DMS53 (cell line): ENCODE results near the gene PAPOLG.
"Not testable (repeated sequence)": the region's sequence is repeated elsewhere in the genome, so short reads cannot be mapped to it uniquely, and the experiment has no call there.

Source experiments
- DNase-seq: peaks from one replicate; lab custom pipeline; 2025; lab: John Stamatoyannopoulos, UW

The PAPOLG gene

DNA sequence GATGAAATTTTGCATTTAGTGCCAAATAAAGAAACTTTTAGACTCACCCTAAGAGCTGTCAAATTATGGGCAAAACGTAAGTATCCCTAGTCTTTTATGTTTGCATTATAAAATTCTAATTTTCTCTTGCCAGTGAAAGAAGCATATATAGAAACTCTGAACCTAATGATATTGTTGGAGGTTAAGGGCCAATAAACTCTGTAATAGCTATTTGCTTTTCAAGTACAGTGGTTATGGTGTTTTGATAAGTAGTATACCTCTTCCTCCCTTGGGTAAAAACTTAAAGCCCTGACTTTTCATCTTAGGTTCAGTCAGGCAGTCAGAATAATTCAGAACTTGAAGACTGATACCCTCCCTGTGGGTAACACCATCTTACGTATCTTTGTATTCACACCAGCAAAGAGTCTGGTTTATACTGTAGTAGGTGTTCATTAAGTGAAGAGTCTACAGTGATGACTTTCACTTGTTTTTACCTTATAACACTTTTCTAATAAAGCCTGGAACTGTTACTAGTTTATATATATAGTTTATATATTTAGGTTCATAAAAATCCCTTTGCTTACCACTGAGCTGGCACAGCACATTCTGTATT is 19.1 kb downstream of the PAPOLG start:
- DNase-seq, result no peak

DNA sequence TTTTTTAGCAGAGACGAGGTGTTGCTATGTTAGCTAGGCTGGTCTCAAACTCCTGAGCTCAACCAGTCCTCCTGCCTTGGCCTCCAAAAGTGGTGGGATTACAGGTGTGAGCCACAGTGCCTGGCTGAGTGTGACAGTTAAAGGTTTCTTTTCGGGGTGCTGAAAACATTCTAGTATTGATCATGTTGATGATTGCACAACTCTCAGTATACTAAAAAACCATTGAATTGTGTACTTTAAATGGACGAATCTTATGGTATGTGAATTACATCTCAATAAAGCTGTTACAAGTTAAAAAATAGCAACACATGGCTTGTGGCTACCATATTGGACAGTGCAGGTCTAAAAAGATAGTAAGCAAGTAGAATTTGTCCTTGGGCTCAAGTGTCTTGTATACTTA is 22.3 kb downstream of the PAPOLG start:
- DNase-seq, result no peak

DNA sequence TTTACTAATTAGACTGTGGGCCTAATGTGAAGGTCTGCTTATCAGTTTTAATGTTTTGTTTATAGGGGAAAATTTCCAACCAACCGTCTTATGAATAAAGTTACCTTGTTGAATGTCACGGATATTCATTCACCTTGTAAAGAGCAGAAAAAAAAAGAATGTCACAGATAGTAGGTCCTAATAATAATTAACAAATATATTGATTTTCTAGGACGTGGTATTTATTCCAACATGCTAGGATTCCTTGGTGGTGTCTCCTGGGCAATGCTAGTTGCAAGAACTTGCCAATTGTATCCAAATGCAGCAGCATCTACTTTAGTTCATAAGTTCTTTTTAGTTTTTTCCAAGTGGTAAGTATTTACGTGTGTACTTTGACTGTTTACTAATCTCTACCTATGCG is 23.4 kb downstream of the PAPOLG start:
- no peak for DNase-seq

DNA sequence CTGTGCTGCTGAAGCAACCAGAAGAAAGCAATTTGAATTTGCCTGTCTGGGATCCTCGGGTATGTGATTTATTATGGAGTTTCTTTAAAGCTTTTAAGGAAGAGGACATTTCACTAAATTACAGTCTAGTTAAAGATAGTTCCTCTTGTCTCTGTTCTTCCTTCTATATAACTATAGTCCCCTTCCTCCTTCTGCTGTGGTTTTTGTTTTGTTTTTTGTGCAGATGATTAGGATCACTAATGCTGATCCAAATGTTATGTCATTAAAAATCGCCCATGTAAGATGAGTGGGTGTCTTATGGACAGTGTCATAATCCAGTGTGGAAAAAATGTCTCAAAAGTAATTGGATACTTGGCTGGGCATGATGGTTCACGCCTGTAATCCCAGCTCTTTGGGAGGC is 24.7 kb downstream of the PAPOLG start:
- DNase-seq, result no peak

DNA sequence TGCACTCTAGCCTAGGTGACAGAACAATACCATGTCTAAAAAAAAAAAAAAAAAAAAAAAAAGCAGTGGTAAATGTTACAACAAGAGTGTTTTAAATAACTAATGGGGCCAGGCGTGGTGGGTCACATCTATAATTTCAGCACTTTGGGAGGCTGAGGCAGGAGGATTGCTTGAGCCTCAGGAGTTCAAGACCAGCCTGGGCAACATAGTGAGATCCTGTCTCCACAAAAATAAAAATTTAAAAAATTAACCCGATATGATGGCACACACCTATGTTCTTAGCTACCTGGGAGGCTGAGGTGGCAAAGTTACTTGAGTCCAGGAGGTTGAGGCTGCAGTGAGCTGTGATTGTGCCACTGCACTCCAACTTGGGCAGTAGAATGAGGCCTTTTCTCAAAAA is 37.1 kb downstream of the PAPOLG start:
- DNase-seq, result no peak

DNA sequence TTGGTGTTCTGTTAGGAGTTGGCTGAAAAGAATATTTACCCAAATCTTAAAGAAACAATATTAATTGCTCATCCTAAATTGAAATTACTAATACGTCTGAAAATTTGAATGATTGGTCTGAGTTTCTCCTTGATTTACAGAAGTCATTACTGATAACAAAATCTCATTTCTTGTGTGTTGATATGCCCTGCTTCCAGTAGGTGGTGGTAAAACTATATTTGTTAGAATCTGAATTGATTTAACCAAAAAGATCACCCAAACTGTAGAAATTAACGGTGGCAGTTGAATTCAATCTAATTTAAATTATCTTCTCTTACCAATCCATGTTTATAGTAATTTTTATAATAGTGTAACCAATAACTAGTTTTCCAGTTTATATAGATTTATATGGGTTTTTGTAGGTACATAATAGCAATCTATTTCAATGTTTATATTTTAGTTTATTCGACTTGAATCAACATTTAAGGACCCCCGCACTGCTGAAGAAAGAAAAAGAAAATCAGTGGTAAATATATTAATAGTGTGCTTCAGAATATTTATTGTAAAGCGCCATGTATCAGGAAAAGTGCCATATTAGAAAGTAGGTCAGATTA is 38.3 kb downstream of the PAPOLG start:
- DNase-seq, result peak; percentile 59

DNA sequence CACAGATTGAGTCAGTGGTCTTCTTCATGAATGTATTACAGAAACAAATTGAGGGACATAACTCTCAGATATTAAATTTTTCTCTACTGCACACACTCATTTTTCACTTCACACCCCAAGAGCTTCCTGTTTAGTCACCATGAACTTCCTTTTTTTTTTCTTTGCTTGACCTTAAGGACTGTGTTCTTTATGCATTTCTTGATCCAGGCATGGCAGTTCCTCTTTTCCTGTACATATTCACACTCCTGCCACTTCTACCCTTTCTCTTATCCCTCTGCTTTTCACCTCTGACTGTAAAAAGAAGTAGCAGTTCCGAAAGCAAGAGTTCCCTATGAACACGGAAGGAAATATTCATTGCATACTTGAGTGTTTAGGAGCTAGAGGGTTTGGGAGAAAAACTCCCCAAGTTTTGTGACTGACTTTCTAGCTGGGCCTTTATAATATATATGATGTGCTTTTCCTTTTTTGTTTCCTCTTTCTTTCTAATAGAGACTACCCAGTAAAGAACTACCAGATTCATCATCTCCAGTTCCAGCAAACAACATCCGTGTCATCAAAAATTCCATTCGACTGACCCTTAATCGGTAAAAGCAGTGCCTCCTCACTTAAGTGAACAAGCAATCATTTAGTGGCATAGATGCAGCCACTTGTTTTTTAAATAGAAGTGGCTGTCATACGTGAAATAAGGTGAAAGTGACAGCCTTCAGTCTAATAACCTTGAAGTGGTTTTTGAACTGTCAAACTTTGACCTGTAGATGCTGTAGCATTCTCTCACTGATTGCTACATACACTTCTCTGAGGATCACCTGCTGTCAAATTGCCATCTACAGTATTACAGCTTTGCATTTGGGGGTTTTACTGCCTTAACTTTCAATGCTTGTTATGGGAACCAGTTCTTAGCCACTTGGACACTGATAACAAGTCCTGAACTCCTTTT is 40.8 kb downstream of the PAPOLG start:
- DNase-seq, result no peak

DNA sequence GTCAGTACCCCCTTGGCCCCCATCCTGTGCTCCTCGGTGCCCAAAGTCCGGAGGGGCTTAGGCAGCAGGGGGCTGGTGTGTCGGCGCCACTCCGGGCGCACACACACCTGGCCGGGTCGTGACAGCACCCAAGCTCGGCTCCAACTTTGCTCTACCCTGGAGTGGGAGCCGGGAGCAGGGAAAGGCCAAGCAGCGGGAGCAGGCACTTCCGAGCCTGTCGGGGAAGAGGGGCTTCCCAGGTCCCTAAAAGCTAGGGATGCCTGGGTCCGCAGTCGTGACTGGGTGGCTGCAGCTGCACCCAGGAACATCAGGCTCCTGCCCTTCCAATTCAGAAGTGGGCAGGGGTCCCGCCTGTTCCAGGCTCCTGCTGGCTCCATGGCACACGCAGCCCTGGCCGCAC is 48.4 kb downstream of the PAPOLG start:
- no peak for DNase-seq

DNA sequence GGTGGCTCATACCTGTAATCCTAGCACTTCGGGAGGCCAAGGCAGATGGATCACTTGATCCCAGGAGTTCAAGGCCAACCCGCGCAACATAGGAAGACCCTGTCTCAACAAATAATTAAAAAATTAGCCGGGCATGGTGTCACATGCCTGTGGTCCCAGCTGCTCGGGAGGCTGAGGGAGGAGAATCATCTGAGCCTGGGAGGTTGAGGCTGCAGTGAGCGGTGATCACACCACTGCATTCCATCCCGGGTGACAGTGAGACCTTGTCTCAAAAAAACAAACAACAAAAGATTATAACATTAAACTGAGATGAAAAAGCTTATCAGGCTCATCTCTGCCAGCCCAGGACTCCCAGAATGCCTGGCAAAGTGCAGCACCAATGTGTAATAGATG is 50.5 kb downstream of the PAPOLG start:
- no peak for DNase-seq

DNA sequence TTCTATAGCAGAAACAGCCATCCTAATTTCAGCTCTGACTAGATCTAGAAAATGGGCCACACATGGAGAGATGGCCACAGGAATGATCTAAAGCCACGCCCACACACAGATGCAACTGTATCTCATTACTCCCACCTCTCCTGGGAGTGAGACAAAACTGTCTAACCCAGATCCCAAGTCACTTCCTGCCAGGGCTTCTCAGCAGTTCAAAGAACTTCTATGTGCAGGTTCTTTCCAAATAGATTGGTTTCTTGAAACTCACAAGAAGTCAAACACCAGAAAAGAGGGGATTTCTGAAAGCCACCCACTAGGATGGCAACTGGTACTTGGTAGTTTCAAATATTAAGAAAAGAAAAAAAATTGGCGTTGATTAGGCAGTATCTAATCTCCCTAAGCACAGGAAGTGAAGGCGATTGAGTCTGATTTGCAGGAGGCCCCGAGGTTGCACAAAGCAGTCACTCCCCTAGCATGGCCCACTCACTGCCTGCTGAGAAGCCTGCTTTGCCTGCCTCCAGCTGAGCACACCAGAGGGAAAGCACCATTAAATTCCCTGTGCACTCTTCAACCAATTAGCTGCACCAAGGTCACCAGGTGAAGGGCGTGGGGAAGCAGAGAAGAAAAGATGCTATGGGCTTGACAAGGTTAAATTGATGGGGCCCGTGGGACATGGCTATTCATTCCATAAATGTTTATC is 51.1 kb downstream of the PAPOLG start:
- no peak for DNase-seq

DNA sequence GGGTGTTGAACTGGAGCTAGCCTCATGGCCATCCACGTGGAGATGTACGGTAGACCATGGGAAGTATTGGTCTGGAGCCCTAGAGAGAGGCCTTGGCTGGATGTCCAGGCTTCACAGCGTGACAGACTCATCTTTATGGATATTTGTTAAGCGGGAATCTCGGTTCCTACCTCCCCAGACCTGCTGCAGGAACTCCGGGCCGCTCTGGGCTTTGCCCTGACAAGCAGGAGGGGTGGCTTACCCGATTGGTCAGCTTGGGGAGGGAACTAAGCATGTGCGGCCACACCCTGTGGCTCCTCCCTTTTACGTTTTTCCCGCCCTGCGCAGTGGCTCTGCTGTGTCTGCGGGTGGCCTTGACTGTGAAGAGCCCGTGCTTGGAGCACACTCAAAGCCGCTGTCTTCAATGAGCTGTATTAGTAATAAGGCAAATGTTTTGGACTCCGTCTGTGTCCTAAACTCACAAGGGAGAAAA is 52.3 kb downstream of the PAPOLG start:
- DNase-seq, result no peak

DNA sequence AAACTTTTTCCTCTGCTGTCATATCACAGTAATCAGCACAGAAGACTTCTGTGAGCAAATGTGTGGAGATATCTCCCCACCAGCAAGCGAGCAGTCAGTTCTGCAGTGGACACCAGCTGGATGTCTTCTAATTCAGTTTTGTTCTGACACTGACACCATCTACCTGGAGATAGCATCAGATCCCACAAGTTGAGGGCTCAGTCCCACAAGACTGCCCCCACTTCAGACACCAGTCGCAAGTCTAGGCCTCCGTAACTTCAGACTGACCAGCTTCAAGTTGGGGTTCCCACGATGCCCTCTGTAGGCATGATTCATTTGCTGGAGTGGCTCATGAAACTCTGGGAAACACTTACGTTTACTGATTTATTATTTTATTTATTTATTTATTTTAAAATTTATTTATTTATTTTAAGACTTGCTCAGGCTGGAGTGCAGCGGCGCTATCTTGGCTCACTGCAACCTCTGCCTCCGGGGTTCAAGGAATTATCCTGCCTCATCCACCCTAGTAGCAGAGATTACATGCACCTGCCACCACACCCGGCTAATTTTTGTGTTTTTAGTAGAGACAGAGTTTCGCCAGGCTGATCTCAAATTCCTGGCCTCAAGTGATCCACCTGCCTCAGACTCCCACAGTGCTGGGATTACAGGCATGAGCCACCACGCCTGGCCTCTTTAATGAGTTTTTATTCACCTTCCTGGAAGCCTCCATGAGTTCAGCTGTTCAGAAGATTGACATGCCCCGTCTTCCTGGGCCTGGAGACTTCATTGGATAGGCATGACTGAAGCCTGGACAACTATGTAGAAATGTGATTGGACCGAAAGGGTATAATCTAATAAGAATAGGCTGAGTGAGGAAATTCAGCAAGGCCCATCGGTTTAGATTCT is 55.7 kb downstream of the PAPOLG start:
- DNase-seq, result no peak

DNA sequence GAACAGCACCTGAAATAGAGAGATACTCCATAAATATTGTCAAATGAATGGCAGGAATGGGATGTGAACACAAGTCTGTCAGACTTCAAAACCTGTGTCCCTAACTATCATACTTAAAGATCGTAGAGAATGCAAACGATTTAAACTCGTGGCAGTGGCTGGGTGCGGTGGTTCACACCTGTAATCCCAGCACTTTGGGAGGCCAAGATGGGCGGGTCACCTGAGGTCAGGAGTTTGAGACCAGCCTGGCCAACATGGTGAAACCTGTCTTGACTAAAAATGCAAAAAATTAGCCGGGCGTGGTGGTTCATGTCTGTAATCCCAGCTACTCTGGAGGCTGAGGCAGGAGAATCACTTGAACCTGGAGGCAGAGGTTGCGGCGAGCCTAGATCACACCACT is 61.1 kb downstream of the PAPOLG start:
- not testable (repeated sequence) for DNase-seq

DNA sequence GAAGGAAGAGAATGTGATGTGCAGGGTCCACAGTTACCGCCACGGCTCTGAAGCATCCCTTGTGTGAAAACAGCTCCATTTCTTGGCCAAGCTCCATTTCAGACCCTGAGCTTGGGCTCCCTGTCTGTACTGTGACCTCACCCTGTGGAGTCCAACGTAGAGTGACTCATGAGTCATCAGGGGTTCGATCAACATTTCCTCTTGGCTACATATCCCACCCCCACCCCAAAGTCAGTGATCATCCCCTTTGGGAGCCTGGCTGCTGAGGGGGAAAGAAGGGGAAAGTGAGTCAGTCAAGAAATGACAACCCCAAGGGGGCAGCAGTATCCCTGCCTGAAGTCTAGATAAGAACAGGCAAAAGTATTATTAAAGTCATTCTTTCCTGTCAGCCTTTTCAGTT is 62.2 kb downstream of the PAPOLG start:
- peak; percentile 27 for DNase-seq

DNA sequence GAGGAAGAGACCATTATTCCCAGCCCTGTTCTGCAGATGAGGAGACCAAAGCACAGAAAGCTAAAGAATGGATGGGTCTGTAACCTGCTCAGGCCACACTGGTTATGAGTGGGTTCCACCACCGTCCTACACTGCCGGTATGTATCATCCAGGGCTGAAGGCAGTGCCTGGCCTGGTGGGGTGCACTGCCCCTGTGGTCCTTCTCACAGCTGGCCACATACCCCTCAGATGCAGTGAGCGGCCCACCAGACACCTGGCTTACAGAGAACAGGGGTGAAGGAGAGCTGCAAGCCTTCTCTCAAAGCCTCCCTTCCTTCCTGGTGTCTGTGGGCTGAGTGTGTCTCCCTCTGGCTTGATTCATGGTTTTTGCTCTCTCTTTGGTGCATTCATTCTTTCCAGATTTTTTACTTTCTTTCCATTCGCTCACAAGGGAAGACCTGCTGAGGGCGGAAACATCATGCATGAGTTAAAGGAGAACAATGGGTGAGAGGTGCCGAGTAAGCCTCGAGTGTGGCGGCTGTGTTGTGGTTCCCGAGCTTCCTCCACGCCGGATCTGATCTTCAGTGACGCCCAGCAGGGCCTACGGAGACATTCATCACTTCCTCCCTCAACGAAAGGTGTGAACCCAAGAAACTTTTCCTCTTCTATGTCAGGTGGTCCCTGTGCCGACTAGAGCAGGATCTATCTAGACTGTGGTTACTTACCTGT is 63.2 kb downstream of the PAPOLG start:
- DNase-seq, result no peak

DNA sequence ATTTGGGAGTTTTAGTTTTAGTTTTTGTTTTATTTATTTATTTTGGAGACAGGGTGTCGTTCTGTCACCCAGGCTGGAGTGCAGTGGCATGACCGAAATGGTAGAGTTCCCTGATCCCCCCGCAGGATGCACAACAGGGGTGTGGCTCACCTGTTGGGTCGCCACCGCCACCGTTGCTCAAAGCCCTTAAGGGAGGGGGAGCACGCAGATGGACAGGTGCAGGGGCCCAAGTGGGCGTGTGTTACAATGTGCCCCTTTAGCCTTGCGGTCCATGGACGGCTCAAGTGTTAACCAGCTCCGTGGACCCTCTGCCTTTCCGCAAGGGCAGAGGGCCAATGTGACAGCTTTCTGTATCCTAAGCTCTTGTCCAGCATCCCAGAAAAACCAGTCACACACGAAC is 63.9 kb downstream of the PAPOLG start:
- no peak for DNase-seq

DNA sequence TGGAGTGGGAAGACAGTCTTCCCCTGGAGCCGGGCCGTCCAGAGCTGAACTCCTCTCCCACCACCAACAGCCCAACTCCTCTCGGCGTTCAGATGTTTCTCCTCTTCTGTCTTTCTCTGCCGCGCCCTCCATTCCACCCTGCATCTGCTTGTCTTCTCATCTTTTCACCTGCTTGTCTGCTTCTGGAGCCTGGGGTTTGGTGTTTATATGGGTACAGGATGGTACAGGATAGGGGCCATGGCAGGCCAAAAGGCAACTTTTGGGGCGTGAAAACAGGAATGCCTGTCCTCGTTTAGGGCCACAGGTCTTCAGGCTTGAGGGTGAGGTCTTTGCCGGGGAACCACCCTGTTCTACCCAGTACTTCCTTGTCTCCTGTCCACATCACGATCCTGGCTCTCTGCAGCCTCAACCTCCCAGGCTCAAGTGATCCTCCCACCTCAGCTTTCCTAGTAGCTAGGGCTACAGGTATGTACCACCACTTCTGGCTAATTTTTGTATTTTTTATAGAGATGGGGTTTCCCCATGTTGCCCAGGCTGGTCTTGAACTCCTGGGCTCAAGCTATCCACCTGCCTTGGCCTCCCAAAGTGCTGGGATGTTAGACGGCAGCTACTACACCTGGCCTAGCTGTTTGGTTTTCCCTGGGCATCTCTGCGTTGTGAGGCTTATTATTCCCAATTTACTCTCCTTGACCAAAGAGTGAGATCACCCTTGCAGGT is 64.5 kb downstream of the PAPOLG start:
- no peak for DNase-seq

DNA sequence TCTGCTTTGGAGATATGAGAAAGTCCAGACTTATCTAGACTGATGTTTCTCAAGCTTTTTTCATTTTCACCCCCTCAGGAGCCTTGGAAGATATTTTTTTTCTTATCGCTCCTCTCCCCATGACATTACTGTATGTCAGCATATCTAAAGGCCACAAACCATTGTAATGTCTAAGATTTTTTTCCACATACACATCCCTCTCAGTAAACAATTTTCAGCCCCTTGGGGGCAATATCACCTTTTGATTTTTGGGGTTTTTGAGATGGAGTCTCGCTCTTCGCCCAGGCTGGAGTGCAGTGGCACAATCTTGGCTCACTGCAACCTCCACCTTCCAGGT is 65.0 kb downstream of the PAPOLG start:
- DNase-seq, result no peak

DNA sequence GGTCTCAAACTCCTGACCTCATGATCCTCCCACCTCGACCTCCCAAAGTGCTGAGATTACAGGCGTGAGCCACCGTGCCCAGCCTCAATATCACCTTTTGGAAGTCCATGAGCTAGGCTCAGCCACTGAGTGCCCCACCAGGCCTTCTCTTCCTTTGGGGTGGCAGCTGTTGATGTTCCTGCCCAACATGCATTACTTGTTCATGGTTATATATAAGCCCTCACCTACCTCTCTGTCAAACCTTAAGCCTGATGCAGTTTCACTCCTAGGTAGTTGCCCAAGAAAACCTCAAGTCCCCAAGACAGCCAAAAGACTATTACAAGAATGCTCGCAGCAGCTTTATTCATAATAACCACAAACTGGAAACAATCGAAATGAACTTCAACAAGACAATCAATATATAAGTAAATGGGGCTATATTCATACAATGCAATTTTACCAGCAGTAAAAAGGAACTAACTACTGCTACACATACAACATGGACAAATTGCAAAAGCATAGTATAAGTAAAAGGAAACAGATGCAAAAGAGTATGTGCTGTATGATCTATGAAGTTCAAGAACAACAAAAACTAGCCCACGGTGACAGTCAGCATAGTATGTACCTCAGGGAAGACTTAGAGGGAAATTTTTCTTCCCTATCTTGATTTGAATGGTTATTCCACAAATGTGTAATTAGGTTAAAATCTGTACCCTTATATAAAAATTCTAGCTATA is 65.7 kb downstream of the PAPOLG start:
- no peak for DNase-seq

DNA sequence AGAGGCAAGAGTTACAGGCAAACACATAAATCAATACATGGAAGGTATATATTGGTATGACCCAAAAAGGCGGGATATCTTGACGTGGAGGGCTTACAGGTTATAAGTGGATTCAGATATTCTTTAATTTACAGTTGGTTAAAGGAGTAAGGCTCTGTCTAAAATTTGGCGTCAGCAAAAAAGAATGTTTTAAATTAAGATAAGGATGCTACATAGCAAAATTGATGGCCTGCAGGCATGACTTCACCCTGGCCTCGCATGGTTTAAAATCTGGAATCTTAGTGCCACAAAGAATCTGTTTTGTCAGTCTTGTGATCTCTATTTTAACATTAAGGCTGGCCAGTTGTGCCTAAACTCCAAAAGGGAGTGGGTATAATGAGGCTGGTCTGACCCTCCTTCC is 66.9 kb downstream of the PAPOLG start:
- no peak for DNase-seq
